CD4-positive, alpha-beta memory T cell (primary cell): ENCODE data around the gene FAXC. TPM values are rescaled to one million over a fixed set of nuclear protein-coding genes. Genes with fewer than 3 reads are reported as not detected.
A peak's percentile ranks its signal among the peaks of the same experiment; 100 is the strongest.
"Not testable (repeated sequence)": the region's sequence is repeated elsewhere in the genome, so short reads cannot be mapped to it uniquely, and the experiment has no call there.

Source experiments
- CTCF ChIA-PET: fragments of 350-600 bp; sonication (Branson Sonifier 250); formaldehyde crosslinking; loops from one replicate; lab custom pipeline; 2021; ENCODE audit warnings: inconsistent platforms; ENCODE audit not compliant: partially characterized antibody; lab: Charles Lee
- POLR2A ChIA-PET: fragments of 350-600 bp; sonication (Branson Sonifier 250); formaldehyde crosslinking; loops from one replicate; lab custom pipeline; 2021; ENCODE audit not compliant: partially characterized antibody; lab: Charles Lee
- DNase-seq, 5 donors: peaks; one replicate each; pipeline versions ENCODE4 v3.0.0 to v3.0.0-alpha.2; 2020 to 2022; ENCODE audit warnings: mixed read lengths in 1 of 5
- H3K27ac ChIP-seq: one replicate; pipeline ENCODE4 v1.7.0; 2013; ENCODE audit warnings: low read depth, low read length
- H3K27me3 ChIP-seq: 2 replicates; pipeline ENCODE4 v1.7.0; 2013; ENCODE audit warnings: mild to moderate bottlenecking, low read length, moderate library complexity; ENCODE audit not compliant: insufficient read depth
- H3K36me3 ChIP-seq: 2 replicates; pipeline ENCODE4 v1.7.0; 2013; ENCODE audit warnings: mild to moderate bottlenecking, low read length, moderate library complexity; ENCODE audit not compliant: insufficient read depth
- H3K4me1 ChIP-seq: 2 replicates; pipeline ENCODE4 v1.7.0; 2013; ENCODE audit warnings: mild to moderate bottlenecking, low read length, moderate library complexity; ENCODE audit not compliant: insufficient read depth
- H3K4me3 ChIP-seq, 2 donors: one replicate each; pipeline ENCODE4 v1.7.0; 2013; ENCODE audit warnings: low read length in 2 of 2, mild to moderate bottlenecking in 1 of 2
- H3K9me3 ChIP-seq, 2 donors: one replicate each; pipeline ENCODE4 v1.7.0; 2013; ENCODE audit warnings: low read length in 2 of 2, control low read depth in 1 of 2; ENCODE audit not compliant: control insufficient read depth in 1 of 2
- H3K27ac Mint-ChIP-seq, 7 donors: one replicate each; pipeline ENCODE4 v1.8.0; 2020 to 2021; ENCODE audit warnings: mixed read lengths in 7 of 7, mild to moderate bottlenecking in 6 of 7, inconsistent platforms in 3 of 7, moderate library complexity in 3 of 7
- H3K27me3 Mint-ChIP-seq, 2 donors: one replicate each; pipeline ENCODE4 v1.8.0; 2020 to 2021; ENCODE audit warnings: mixed read lengths in 2 of 2
- H3K36me3 Mint-ChIP-seq, 2 donors: one replicate each; pipeline ENCODE4 v1.8.0; 2020 to 2021; ENCODE audit warnings: mixed read lengths in 2 of 2, inconsistent platforms in 1 of 2, mild to moderate bottlenecking in 1 of 2
- H3K4me1 Mint-ChIP-seq, 4 donors: one replicate each; pipeline ENCODE4 v1.8.0; 2020 to 2021; ENCODE audit warnings: mixed read lengths in 4 of 4, mild to moderate bottlenecking in 1 of 4
- H3K4me3 Mint-ChIP-seq, 8 donors: one replicate each; pipeline ENCODE4 v1.8.0; 2020 to 2021; ENCODE audit warnings: mixed read lengths in 8 of 8, mild to moderate bottlenecking in 7 of 8, moderate library complexity in 6 of 8, inconsistent platforms in 3 of 8
- H3K9me3 Mint-ChIP-seq, 8 donors: one replicate each; pipeline ENCODE4 v1.8.0; 2020 to 2021; ENCODE audit warnings: mixed read lengths in 8 of 8, mild to moderate bottlenecking in 5 of 8, inconsistent platforms in 3 of 8, moderate library complexity in 1 of 8
- intact Hi-C: fragments of 100-400 bp; cut with micrococcal nuclease; formaldehyde crosslinking; loops from one replicate; pipeline ENCODE4 v1.15.1; 2023
- polyA plus RNA-seq, 2 donors: library from polyadenylated mRNA; unstranded; fragments of 300-500 nt; fragmentation: Illumina TruSeq; gene quantifications; one replicate each; pipeline ENCODE4 v1.2.3, GENCODE V29; 2021
- total RNA-seq, 2 experiments: library from RNA; stranded (reverse); gene quantifications; one replicate each; pipeline ENCODE4 v1.2.3, GENCODE V29; 2021

The FAXC gene
- total and polyA plus RNA-seq, 4 experiments from 2014 or later, result not detected

- Mint-ChIP-seq H3K9me3 (peaks cover 0 to 1% (median 0%) of the 10 kb centered on the region in 8 donors), H3K36me3 (no peaks in the 10 kb centered on the region), H3K4me1 (peaks cover 0 to 1% (median 0%) of the 10 kb centered on the region in 4 donors), H3K27me3 (peaks cover 24 to 33% of the 10 kb centered on the region in 2 donors), H3K4me3 (no peak overlapping the region), H3K27ac (no peak overlapping the region)
- no peaks in the 10 kb centered on the region for H3K4me1 ChIP-seq
- DNase-seq, result no peak
- peaks cover 4% of the 10 kb centered on the region for H3K27me3 ChIP-seq
- POLR2A ChIA-PET, result no interaction called here
- CTCF ChIA-PET, result interaction anchor here (8.4 kb wide), 1 partner anchor 13 kb away, joined by 53 read pairs; no protein-coding TSS in a partner anchor
- no peaks in the 10 kb centered on the region for H3K9me3 ChIP-seq
- H3K36me3 ChIP-seq, result no peaks in the 10 kb centered on the region
- no peak overlapping the region for H3K4me3 ChIP-seq
- intact Hi-C loops, result no loop called here
- no peak overlapping the region for H3K27ac ChIP-seq
Measured at GRCh38 chr6:99344289-99344688, 5.2 kb downstream of the FAXC start.

- Histone ChIP-seq H3K27me3 (no peaks in the 10 kb centered on the region), H3K4me3 (no peak overlapping the region), H3K4me1 (no peaks in the 10 kb centered on the region), H3K36me3 (no peaks in the 10 kb centered on the region), H3K27ac (no peak overlapping the region), H3K9me3 (no peaks in the 10 kb centered on the region)
- DNase-seq, result no peak
- intact Hi-C loops, result no loop called here
- Mint-ChIP-seq H3K27ac (no peak overlapping the region), H3K27me3 (peaks cover 20 to 26% of the 10 kb centered on the region in 2 donors), H3K4me3 (no peak overlapping the region), H3K4me1 (no peaks in the 10 kb centered on the region), H3K36me3 (no peaks in the 10 kb centered on the region), H3K9me3 (peaks cover 0 to 1% (median 0%) of the 10 kb centered on the region in 8 donors)
- ChIA-PET CTCF (interaction anchor here (8.4 kb wide), 1 partner anchor 11 kb away, joined by 53 read pairs; no protein-coding TSS in a partner anchor), POLR2A (no interaction called here)
Measured at GRCh38 chr6:99341862-99342455, 7.5 kb downstream of the FAXC start.

GRCh38 chr6:99338188-99338587, 11.3 kb downstream of the FAXC start:
- no peaks in the 10 kb centered on the region for H3K27me3 ChIP-seq
- intact Hi-C loops, result no loop called here
- H3K4me3 Mint-ChIP-seq, result no peak overlapping the region
- ChIA-PET CTCF (interaction anchor here (3.8 kb wide), 1 partner anchor 9 kb away, joined by 13 read pairs; no protein-coding TSS in a partner anchor), POLR2A (no interaction called here)
- no peaks in the 10 kb centered on the region for H3K36me3 Mint-ChIP-seq
- H3K9me3 Mint-ChIP-seq, result peaks cover 0 to 1% (median 0%) of the 10 kb centered on the region in 8 donors
- H3K36me3 ChIP-seq, result no peaks in the 10 kb centered on the region
- peaks cover 17 to 18% of the 10 kb centered on the region in 2 donors for H3K27me3 Mint-ChIP-seq
- H3K27ac ChIP-seq, result no peak overlapping the region
- DNase-seq, result no peak
- no peak overlapping the region for H3K4me3 ChIP-seq
- H3K4me1 ChIP-seq, result no peaks in the 10 kb centered on the region
- no peaks in the 10 kb centered on the region for H3K4me1 Mint-ChIP-seq
- H3K9me3 ChIP-seq, result no peaks in the 10 kb centered on the region
- no peak overlapping the region for H3K27ac Mint-ChIP-seq

- H3K27ac Mint-ChIP-seq, POLR2A ChIA-PET, H3K4me3 Mint-ChIP-seq, H3K27ac ChIP-seq, H3K36me3 Mint-ChIP-seq, H3K9me3 Mint-ChIP-seq, H3K9me3 ChIP-seq, H3K27me3 ChIP-seq, H3K4me1 ChIP-seq, H3K36me3 ChIP-seq, DNase-seq, H3K4me1 Mint-ChIP-seq, H3K4me3 ChIP-seq: not testable (repeated sequence)
- H3K27me3 Mint-ChIP-seq, result peaks cover 15 to 16% of the 10 kb centered on the region in 2 donors
- CTCF ChIA-PET, result interaction anchor here (0.9 to 1.0 kb wide), 3 partner anchors 10 to 410 kb away, joined by 3 to 5 read pairs (median 3); no protein-coding TSS in a partner anchor
- intact Hi-C loops, result loop anchor here (2.0 kb wide), 1 partner anchor 412 kb away; no protein-coding TSS in a partner anchor
Measured at GRCh38 chr6:99335298-99335697, 14.2 kb downstream of the FAXC start.

- H3K27ac ChIP-seq, result no peak overlapping the region
- no peaks in the 10 kb centered on the region for H3K4me1 ChIP-seq
- Mint-ChIP-seq H3K36me3 (no peaks in the 10 kb centered on the region), H3K27me3 (peaks cover 16 to 19% of the 10 kb centered on the region in 2 donors), H3K27ac (no peak overlapping the region), H3K4me3 (no peak overlapping the region), H3K9me3 (peaks cover 0 to 1% (median 0%) of the 10 kb centered on the region in 8 donors), H3K4me1 (peaks cover 2 to 3% (median 3%) of the 10 kb centered on the region in 4 donors)
- ChIA-PET CTCF (interaction anchor here (0.9 to 1.0 kb wide), 5 partner anchors 9 to 411 kb away, joined by 3 to 5 read pairs (median 3); no protein-coding TSS in a partner anchor), POLR2A (interaction anchor here (0.9 kb wide), 1 partner anchor 91 kb away, joined by 3 read pairs; no protein-coding TSS in a partner anchor)
- no peaks in the 10 kb centered on the region for H3K36me3 ChIP-seq
- no peaks in the 10 kb centered on the region for H3K27me3 ChIP-seq
- no peaks in the 10 kb centered on the region for H3K9me3 ChIP-seq
- no peak overlapping the region for H3K4me3 ChIP-seq
- intact Hi-C loops, result loop anchor here (1.0 to 2.0 kb wide), 2 partner anchors 91 to 412 kb away; partner anchors contain the start of gene PNISR
- DNase-seq, result peak in 2 of 5 donors; percentile 5
Measured at GRCh38 chr6:99334526-99335127, 14.8 kb downstream of the FAXC start.

- peaks cover 7 to 8% of the 10 kb centered on the region in 2 donors for H3K27me3 Mint-ChIP-seq
- H3K27ac ChIP-seq, result no peak overlapping the region
- intact Hi-C loops, result no loop called here
- H3K9me3 ChIP-seq, result no peaks in the 10 kb centered on the region
- H3K4me1 ChIP-seq, result no peaks in the 10 kb centered on the region
- no peak overlapping the region for H3K4me3 ChIP-seq
- no peaks in the 10 kb centered on the region for H3K27me3 ChIP-seq
- H3K36me3 ChIP-seq, result no peaks in the 10 kb centered on the region
- H3K9me3 Mint-ChIP-seq, result no peaks in the 10 kb centered on the region
- DNase-seq, result no peak
- ChIA-PET POLR2A (no interaction called here), CTCF (interaction anchor here (5.7 kb wide), 1 partner anchor 11 kb away, joined by 53 read pairs; no protein-coding TSS in a partner anchor)
- no peaks in the 10 kb centered on the region for H3K36me3 Mint-ChIP-seq
- no peak overlapping the region for H3K27ac Mint-ChIP-seq
- H3K4me1 Mint-ChIP-seq, result peaks cover 2 to 3% (median 3%) of the 10 kb centered on the region in 4 donors
- H3K4me3 Mint-ChIP-seq, result no peak overlapping the region
Measured at GRCh38 chr6:99333068-99333467, 16.4 kb downstream of the FAXC start.

- no peak overlapping the region for H3K27ac ChIP-seq
- no peaks in the 10 kb centered on the region for H3K9me3 ChIP-seq
- H3K36me3 ChIP-seq, result no peaks in the 10 kb centered on the region
- Mint-ChIP-seq H3K27me3 (peaks cover 2 to 8% of the 10 kb centered on the region in 2 donors), H3K4me1 (peaks cover 2 to 3% (median 3%) of the 10 kb centered on the region in 4 donors), H3K36me3 (no peaks in the 10 kb centered on the region), H3K4me3 (no peak overlapping the region), H3K9me3 (no peaks in the 10 kb centered on the region), H3K27ac (no peak overlapping the region)
- H3K4me1 ChIP-seq, result no peaks in the 10 kb centered on the region
- no peak for DNase-seq
- no peaks in the 10 kb centered on the region for H3K27me3 ChIP-seq
- ChIA-PET CTCF (interaction anchor here (1.1 to 5.7 kb wide), 10 partner anchors 11 to 415 kb away, joined by 3 to 53 read pairs (median 10); partner anchors contain the start of gene PNISR), POLR2A (no interaction called here)
- intact Hi-C loops, result no loop called here
- no peak overlapping the region for H3K4me3 ChIP-seq
Measured at GRCh38 chr6:99331531-99331930, 17.9 kb downstream of the FAXC start.
